K562 (cell line): ENCODE measurements around the gene ATAD2B. TPM values are rescaled to one million over a fixed set of nuclear protein-coding genes. Genes with fewer than 3 reads are reported as not detected.

Experiments used
- ATAC-seq: fragments of 200-7000 bp; cut with Tn5 transposase; 3 replicates; pipeline ENCODE4 v1.9.1; 2020; ENCODE audit warnings: moderate library complexity
- BruUV-seq: library from RNA; stranded (reverse); fragments of 400-500 nt; replicated peaks from 2 replicates; lab custom pipeline; 2021; lab: Mats Ljungman, UMichigan
- CTCF ChIA-PET: fragments of 300-600 bp; formaldehyde crosslinking; extraction: SDS; loops from one replicate; lab custom pipeline; 2021; ENCODE audit warnings: low intra/inter-chr PET ratio; lab: Yijun Ruan, JAX
- POLR2A ChIA-PET: fragments of 300-600, 350-650 bp; sonication (Branson Sonifier 250); formaldehyde crosslinking; extraction: SDS; loops from one replicate; lab custom pipeline; 2021; ENCODE audit warnings: antibody characterized with exemption, inconsistent platforms; lab: Yijun Ruan, JAX
- DNase-seq, 4 experiments: peaks; one replicate each; pipeline versions ENCODE4 v3.0.0 to v3.0.0-alpha.2; 2011 to 2018; ENCODE audit warnings: low spot score in 3 of 4, mixed read lengths in 3 of 4; ENCODE audit errors: extremely low read depth in 1 of 4
- FAIRE-seq: peaks from 2 replicates; lab custom pipeline; 2011; peaks lifted over from hg19 to GRCh38; lab: Jason Lieb, UNC
- H2AFZ ChIP-seq: 2 replicates; pipeline ENCODE4 v1.6.0; 2011; ENCODE audit warnings: low read depth, low read length, control low read depth, inconsistent platforms
- H3K27ac ChIP-seq: fragments of 200-600 bp; 3 replicates; pipeline ENCODE4 v1.8.0; 2011; ENCODE audit warnings: low read depth, mild to moderate bottlenecking, control low read depth, inconsistent platforms, low read length, moderate library complexity, mixed read lengths; ENCODE audit errors: extremely low read depth
- H3K27me3 ChIP-seq, 2 experiments: fragments of 300-600 bp in 1 of 2; 2 replicates in 1 of 2; 3 replicates in 1 of 2; pipeline versions ENCODE4 v1.6.0 to v1.8.0; 2011; ENCODE audit warnings: inconsistent platforms in 2 of 2, low read length in 2 of 2, mild to moderate bottlenecking in 1 of 2, mixed read lengths in 1 of 2, moderate library complexity in 1 of 2; ENCODE audit not compliant: control insufficient read depth in 2 of 2, insufficient read depth in 2 of 2
- H3K36me3 ChIP-seq: fragments of 300-600 bp; 3 replicates; pipeline ENCODE4 v1.8.0; 2011; ENCODE audit warnings: mild to moderate bottlenecking, low read length, inconsistent platforms; ENCODE audit not compliant: control insufficient read depth, insufficient read depth
- H3K4me1 ChIP-seq, 2 experiments: fragments of 200-600 bp in 1 of 2; replicated peaks in 1 of 2; 2 replicates in 1 of 2; 3 replicates in 1 of 2; pipeline versions ENCODE4 v1.5.1 to v1.8.0; 2011; ENCODE audit warnings: inconsistent platforms in 2 of 2, low read length in 2 of 2, mild to moderate bottlenecking in 1 of 2, mixed read lengths in 1 of 2, moderate library complexity in 1 of 2; ENCODE audit not compliant: control insufficient read depth in 2 of 2, insufficient read depth in 2 of 2
- H3K4me2 ChIP-seq: 2 replicates; pipeline ENCODE4 v1.6.1; 2011; ENCODE audit warnings: low read length, control low read depth, inconsistent platforms, mixed read lengths; ENCODE audit not compliant: insufficient read depth
- H3K4me3 ChIP-seq: fragments of 200-600 bp; sonication (generic), shearing (Covaris generic); 2 replicates; pipeline ENCODE4 v1.5.1; 2016; ENCODE audit warnings: control low read depth, inconsistent platforms
- H3K79me2 ChIP-seq: fragments of 200-600 bp; 3 replicates; pipeline ENCODE4 v1.8.0; 2011; ENCODE audit warnings: low read length, inconsistent platforms; ENCODE audit not compliant: control insufficient read depth, insufficient read depth
- H3K9ac ChIP-seq, 2 experiments: 2 replicates each; pipeline versions ENCODE4 v1.6.0 to v1.6.1; 2011; ENCODE audit warnings: low read depth in 2 of 2, low read length in 2 of 2, control low read depth in 1 of 2, inconsistent platforms in 1 of 2, mild to moderate bottlenecking in 1 of 2, mixed read lengths in 1 of 2; ENCODE audit not compliant: insufficient read depth in 1 of 2
- H3K9me1 ChIP-seq: one replicate; pipeline ENCODE4 v1.6.0; 2011; ENCODE audit warnings: inconsistent platforms, mild to moderate bottlenecking, low read length, moderate library complexity; ENCODE audit not compliant: control insufficient read depth, insufficient read depth
- H3K9me3 ChIP-seq: replicated peaks from 2 replicates; pipeline ENCODE4 v1.5.1; 2011; ENCODE audit warnings: low read depth, low read length, inconsistent platforms; ENCODE audit not compliant: control insufficient read depth, insufficient read depth
- H4K20me1 ChIP-seq: replicated peaks from 2 replicates; pipeline ENCODE4 v1.6.1; 2011; ENCODE audit warnings: low read length, inconsistent platforms, mixed read lengths; ENCODE audit not compliant: control insufficient read depth, insufficient read depth
- CEBPB ChIP-seq: fragments of 450-650 bp; IDR thresholded peaks from 2 replicates; pipeline ENCODE4 v1.6.1; 2016; ENCODE audit warnings: missing genetic modification characterization, missing compliant biosample characterization
- CTBP1 ChIP-seq: fragments of 450-650 bp; IDR thresholded peaks from 2 replicates; pipeline ENCODE4 v1.6.1; 2016; ENCODE audit warnings: borderline replicate concordance
- MAFG ChIP-seq: fragments of 450-650 bp; conservative IDR thresholded peaks from 2 replicates; pipeline ENCODE4 v1.6.1; 2016; ENCODE audit warnings: missing genetic modification characterization, missing compliant biosample characterization
- SMAD2 ChIP-seq: fragments of 150-350 bp; IDR thresholded peaks from 2 replicates; pipeline ENCODE4 v1.6.1; 2014; ENCODE audit warnings: low read depth, mild to moderate bottlenecking, low read length
- TCFL5 ChIP-seq: fragments of 250-450 bp; sonication (Bioruptor Pico); conservative IDR thresholded peaks from 2 replicates; pipeline ENCODE4 v1.6.1; 2021; ENCODE audit warnings: mild to moderate bottlenecking, moderate library complexity, matching md5 sums
- ZNF696 ChIP-seq: fragments of 250-450 bp; sonication (Bioruptor Pico); conservative IDR thresholded peaks from 2 replicates; pipeline ENCODE4 v1.4.0; 2020; ENCODE audit warnings: mild to moderate bottlenecking, moderate library complexity
- WGBS: fragments of 100-300 bp; shearing (Covaris generic); methylation state at CpG from one replicate; pipeline ENCODE4 v1.1.6; 2016; ENCODE audit warnings: low coverage, mixed read lengths; ENCODE audit not compliant: insufficient coverage; ENCODE audit errors: missing lambda C conversion rate; 5-methylcytosine and 5-hydroxymethylcytosine counted together
- in situ Hi-C: fragments of 300-500 bp; cut with MboI; formaldehyde crosslinking; loops from 4 replicates; pipeline ENCODE4 v1.15.0; 2018; ENCODE audit warnings: inconsistent platforms, mixed read lengths
- intact Hi-C: fragments of 100-400 bp; cut with micrococcal nuclease; formaldehyde crosslinking; loops from 2 replicates; pipeline ENCODE4 v1.14.2; 2022
- polyA plus RNA-seq, 8 experiments: library from polyadenylated mRNA; depleted of rRNA in 4 of 8; stranded (reverse) in 5 of 8; unstranded in 3 of 8; fragments of >200 nt; fragmentation: Nextera tagmentation in 2 of 8; fragmentation: Illumina TruSeq in 1 of 8; extraction: Ambion mirVana in 2 of 8; extraction: Trizol in 1 of 8; gene quantifications; 2 replicates each; pipeline versions ENCODE4 v1.2.1 to v1.2.3, GENCODE V29; 2011 to 2014; ENCODE audit warnings: inconsistent platforms in 1 of 8, missing spikeins in 1 of 8
- total RNA-seq, 7 experiments: library from RNA; depleted of rRNA in 6 of 7; stranded (reverse); fragments of >200 nt in 6 of 7; fragmentation: Illumina TruSeq in 2 of 7; extraction: Trizol in 2 of 7; gene quantifications; 2 replicates each; pipeline versions ENCODE4 v1.2.1 to v1.2.3, GENCODE V29; 2011 to 2021; ENCODE audit warnings: low replicate concordance in 1 of 7
- TF ChIP-seq, protein P1 (sequence below): sonication (generic); formaldehyde crosslinking; IDR thresholded peaks from 2 replicates; pipeline ENCODE4 v1.8.0; 2022; ENCODE audit warnings: mild to moderate bottlenecking, missing genetic modification reagents
- TF ChIP-seq, protein P2 (sequence below), 3 experiments: IDR thresholded peaks in 2 of 3; conservative IDR thresholded peaks in 1 of 3; 2 replicates each; pipeline ENCODE4 v1.5.1; 2011 to 2012; ENCODE audit warnings: low read length in 3 of 3, mild to moderate bottlenecking in 3 of 3, control low read depth in 2 of 3, improper control_type of control experiment in 1 of 3, inconsistent platforms in 1 of 3, low read depth in 1 of 3, mixed read lengths in 1 of 3, moderate library complexity in 1 of 3; ENCODE audit not compliant: insufficient read depth in 2 of 3
- TF ChIP-seq, protein P3 (sequence below): fragments of 450-650 bp; IDR thresholded peaks from 2 replicates; pipeline ENCODE4 v1.6.1; 2014; ENCODE audit warnings: low read depth, mild to moderate bottlenecking, moderate library complexity, borderline replicate concordance

ATAD2B gene
- total and polyA plus RNA-seq, 9 of the 15 experiments (the other 6 are each of a cell fraction or from before 2014, with no cell fraction given), result 3.2 to 21.6 (median 11.4) TPM

DNA sequence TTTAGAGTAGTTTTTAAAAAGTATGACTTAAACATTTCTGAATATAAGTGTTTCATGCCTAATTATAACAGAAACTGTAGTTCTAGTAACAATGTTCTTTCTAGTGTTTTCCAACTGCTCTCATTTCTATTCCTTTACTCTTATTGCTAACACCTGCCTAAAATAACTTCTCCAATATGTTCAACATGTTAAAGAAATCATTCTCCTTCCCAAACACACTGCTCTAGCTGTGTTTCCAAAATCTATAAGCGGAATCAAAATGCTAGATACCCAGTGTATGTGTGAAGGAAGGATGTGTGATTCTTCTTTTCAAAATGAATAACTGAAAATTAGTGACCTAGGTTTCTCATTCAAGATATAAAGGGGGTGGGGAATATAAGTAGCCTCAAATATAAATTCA is 89.1 kb downstream of the ATAD2B start:
- DNase-seq (no peak), FAIRE-seq (no peak), ATAC-seq (no peak)
- Histone ChIP-seq H3K27me3 (no peaks in the 10 kb centered on the region), H3K27ac (no peak overlapping the region), H4K20me1 (no peaks in the 10 kb centered on the region), H3K9ac (no peak overlapping the region), H3K4me1 (no peaks in the 10 kb centered on the region), H3K79me2 (no peaks in the 10 kb centered on the region), H3K4me3 (no peak overlapping the region), H3K4me2 (no peak overlapping the region), H2AFZ (no peak overlapping the region), H3K9me1 (no peaks in the 10 kb centered on the region), H3K36me3 (peaks cover 10% of the 10 kb centered on the region; the same call in 1 of the 3 replicates), H3K9me3 (no peaks in the 10 kb centered on the region)
- no TSS peak for BruUV-seq
- ChIA-PET POLR2A (interaction anchor here (1.2 kb wide), 1 partner anchor 10 kb away, joined by 4 read pairs; no protein-coding TSS in a partner anchor), CTCF (no interaction called here)
- intact Hi-C loops, result no loop called here
- WGBS, result 80% methylated on average over 1 of the region's 1 CpG
- in situ Hi-C loops, result no loop called here
- TF ChIP-seq MAFG (no peak), CEBPB (tag) (no peak), CTBP1 (no peak), ZNF696 (no peak), SMAD2 (no peak), TCFL5 (no peak)
- TF ChIP-seq, protein P1, sequence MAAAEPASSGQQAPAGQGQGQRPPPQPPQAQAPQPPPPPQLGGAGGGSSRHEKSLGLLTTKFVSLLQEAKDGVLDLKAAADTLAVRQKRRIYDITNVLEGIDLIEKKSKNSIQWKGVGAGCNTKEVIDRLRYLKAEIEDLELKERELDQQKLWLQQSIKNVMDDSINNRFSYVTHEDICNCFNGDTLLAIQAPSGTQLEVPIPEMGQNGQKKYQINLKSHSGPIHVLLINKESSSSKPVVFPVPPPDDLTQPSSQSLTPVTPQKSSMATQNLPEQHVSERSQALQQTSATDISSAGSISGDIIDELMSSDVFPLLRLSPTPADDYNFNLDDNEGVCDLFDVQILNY (CRISPR knock-in tag), result no peak
- TF ChIP-seq, protein P2, sequence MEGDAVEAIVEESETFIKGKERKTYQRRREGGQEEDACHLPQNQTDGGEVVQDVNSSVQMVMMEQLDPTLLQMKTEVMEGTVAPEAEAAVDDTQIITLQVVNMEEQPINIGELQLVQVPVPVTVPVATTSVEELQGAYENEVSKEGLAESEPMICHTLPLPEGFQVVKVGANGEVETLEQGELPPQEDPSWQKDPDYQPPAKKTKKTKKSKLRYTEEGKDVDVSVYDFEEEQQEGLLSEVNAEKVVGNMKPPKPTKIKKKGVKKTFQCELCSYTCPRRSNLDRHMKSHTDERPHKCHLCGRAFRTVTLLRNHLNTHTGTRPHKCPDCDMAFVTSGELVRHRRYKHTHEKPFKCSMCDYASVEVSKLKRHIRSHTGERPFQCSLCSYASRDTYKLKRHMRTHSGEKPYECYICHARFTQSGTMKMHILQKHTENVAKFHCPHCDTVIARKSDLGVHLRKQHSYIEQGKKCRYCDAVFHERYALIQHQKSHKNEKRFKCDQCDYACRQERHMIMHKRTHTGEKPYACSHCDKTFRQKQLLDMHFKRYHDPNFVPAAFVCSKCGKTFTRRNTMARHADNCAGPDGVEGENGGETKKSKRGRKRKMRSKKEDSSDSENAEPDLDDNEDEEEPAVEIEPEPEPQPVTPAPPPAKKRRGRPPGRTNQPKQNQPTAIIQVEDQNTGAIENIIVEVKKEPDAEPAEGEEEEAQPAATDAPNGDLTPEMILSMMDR (IDR thresholded peaks at IDR 0.05 in 2 of 3, conservative IDR thresholded peaks at IDR 0.05 in 1 of 3; ENCODE audit: insufficient read depth in 2 of 3, low read depth in 1 of 3, low read length in 3 of 3), result no peak
- TF ChIP-seq, protein P3, sequence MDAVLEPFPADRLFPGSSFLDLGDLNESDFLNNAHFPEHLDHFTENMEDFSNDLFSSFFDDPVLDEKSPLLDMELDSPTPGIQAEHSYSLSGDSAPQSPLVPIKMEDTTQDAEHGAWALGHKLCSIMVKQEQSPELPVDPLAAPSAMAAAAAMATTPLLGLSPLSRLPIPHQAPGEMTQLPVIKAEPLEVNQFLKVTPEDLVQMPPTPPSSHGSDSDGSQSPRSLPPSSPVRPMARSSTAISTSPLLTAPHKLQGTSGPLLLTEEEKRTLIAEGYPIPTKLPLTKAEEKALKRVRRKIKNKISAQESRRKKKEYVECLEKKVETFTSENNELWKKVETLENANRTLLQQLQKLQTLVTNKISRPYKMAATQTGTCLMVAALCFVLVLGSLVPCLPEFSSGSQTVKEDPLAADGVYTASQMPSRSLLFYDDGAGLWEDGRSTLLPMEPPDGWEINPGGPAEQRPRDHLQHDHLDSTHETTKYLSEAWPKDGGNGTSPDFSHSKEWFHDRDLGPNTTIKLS, result no peak
